ENCODE results near the gene METTL17. TPM values are rescaled to one million over a fixed set of nuclear protein-coding genes. Genes with fewer than 3 reads are reported as not detected.
A peak's percentile ranks its signal among the peaks of the same experiment; 100 is the strongest.

METTL17 gene
- total RNA-seq, 2 donors from 2014 or later = 28.9 to 37.8 TPM

- H3K36me3 ChIP-seq = peaks cover 38% of the 10 kb centered on the region
- peaks cover 0 to 5% of the 10 kb centered on the region in 2 donors for H3K4me1 ChIP-seq
- no peaks in the 10 kb centered on the region for H3K9me3 ChIP-seq
- peak overlapping the region in 1 of 2 donors; percentile 13 for H3K27ac ChIP-seq
- no peak for DNase-seq (ENCODE audit: low spot score)
- TF ChIP-seq, protein P1, sequence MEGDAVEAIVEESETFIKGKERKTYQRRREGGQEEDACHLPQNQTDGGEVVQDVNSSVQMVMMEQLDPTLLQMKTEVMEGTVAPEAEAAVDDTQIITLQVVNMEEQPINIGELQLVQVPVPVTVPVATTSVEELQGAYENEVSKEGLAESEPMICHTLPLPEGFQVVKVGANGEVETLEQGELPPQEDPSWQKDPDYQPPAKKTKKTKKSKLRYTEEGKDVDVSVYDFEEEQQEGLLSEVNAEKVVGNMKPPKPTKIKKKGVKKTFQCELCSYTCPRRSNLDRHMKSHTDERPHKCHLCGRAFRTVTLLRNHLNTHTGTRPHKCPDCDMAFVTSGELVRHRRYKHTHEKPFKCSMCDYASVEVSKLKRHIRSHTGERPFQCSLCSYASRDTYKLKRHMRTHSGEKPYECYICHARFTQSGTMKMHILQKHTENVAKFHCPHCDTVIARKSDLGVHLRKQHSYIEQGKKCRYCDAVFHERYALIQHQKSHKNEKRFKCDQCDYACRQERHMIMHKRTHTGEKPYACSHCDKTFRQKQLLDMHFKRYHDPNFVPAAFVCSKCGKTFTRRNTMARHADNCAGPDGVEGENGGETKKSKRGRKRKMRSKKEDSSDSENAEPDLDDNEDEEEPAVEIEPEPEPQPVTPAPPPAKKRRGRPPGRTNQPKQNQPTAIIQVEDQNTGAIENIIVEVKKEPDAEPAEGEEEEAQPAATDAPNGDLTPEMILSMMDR (IDR thresholded peaks at IDR 0.05) = no peak
- H3K4me3 ChIP-seq = no peak overlapping the region
- no peaks in the 10 kb centered on the region for H3K27me3 ChIP-seq
These were observed 25.5 kb downstream of the METTL17 start for GRCh38 chr14:21015312-21015711.

- no peak for DNase-seq (ENCODE audit: low spot score)
- H3K4me3 ChIP-seq = no peak overlapping the region
- H3K9me3 ChIP-seq = no peaks in the 10 kb centered on the region
- H3K27me3 ChIP-seq = no peaks in the 10 kb centered on the region
- peaks cover 51% of the 10 kb centered on the region for H3K36me3 ChIP-seq
- peaks cover 0 to 5% of the 10 kb centered on the region in 2 donors for H3K4me1 ChIP-seq
- TF ChIP-seq, protein P1 (IDR thresholded peaks at IDR 0.05) = no peak
- no peak overlapping the region for H3K27ac ChIP-seq
These were observed 26.8 kb downstream of the METTL17 start for GRCh38 chr14:21016413-21017190.

GRCh38 chr14:21017528-21018245, 27.9 kb downstream of the METTL17 start:
- no peak overlapping the region for H3K27ac ChIP-seq
- peaks cover 0 to 10% of the 10 kb centered on the region in 2 donors for H3K4me1 ChIP-seq
- DNase-seq (ENCODE audit: low spot score) = no peak
- peaks cover 57% of the 10 kb centered on the region for H3K36me3 ChIP-seq
- TF ChIP-seq, protein P1 (IDR thresholded peaks at IDR 0.05) = no peak
- H3K9me3 ChIP-seq = no peaks in the 10 kb centered on the region
- H3K4me3 ChIP-seq = no peak overlapping the region
- no peaks in the 10 kb centered on the region for H3K27me3 ChIP-seq

DNA sequence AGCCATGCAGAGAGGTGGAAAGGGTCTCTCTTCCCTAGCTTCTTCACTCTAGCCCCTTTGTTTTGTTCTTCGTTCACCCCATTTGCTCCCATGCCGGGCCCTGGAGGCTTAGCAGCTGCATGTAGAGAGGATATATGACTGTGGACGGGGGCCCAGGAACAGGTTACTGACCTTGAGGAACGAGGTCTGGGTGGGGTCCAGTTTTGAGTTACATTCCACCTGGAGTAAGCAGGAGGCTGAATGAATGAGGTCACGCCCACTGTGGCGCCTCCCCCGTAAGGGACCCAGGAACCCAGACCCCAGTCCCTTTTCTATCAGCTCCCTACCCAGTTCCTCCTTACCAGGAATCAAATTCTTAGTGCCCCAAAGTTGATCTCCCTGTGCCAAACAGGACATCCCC, 28.5 kb downstream of the METTL17 start:
- Histone ChIP-seq H3K27ac (no peak overlapping the region), H3K4me1 (peaks cover 0 to 16% of the 10 kb centered on the region in 2 donors), H3K36me3 (peaks cover 57% of the 10 kb centered on the region), H3K4me3 (no peak overlapping the region), H3K9me3 (no peaks in the 10 kb centered on the region), H3K27me3 (no peaks in the 10 kb centered on the region)
- TF ChIP-seq, protein P1 (IDR thresholded peaks at IDR 0.05) = no peak
- DNase-seq (ENCODE audit: low spot score) = no peak

DNA sequence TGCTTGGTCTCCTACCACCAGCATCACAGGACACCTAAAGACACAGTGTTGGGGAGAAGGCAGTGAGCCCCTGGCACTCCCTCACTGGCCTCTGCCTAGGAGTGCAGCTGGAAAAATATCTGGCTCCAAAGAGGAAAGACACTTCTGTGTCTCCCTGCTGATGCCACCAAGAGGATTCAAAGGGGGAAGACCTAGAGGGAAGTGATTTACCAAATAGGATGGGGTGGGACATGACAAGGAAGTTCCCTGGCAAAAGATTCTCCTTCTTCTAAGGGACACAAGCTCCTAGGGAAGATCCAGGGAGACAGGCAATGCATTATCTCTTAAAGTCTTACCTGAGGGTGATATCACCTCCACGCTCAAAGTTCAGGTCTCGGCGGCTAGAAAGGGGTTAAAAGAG, 29.0 kb downstream of the METTL17 start:
- no peaks in the 10 kb centered on the region for H3K9me3 ChIP-seq
- no peak overlapping the region for H3K27ac ChIP-seq
- TF ChIP-seq, protein P1 (IDR thresholded peaks at IDR 0.05) = no peak
- H3K4me3 ChIP-seq = no peak overlapping the region
- no peak for DNase-seq (ENCODE audit: low spot score)
- peaks cover 0 to 21% of the 10 kb centered on the region in 2 donors for H3K4me1 ChIP-seq
- no peaks in the 10 kb centered on the region for H3K27me3 ChIP-seq
- H3K36me3 ChIP-seq = peaks cover 57% of the 10 kb centered on the region
